H1 (cell line): ENCODE results near the gene CLRN2.

Source experiments
- CREB1 ChIP-seq: IDR thresholded peaks from 2 replicates; pipeline ENCODE4 v1.6.1; 2012; ENCODE audit warnings: inconsistent platforms
- GTF2F1 ChIP-seq: IDR thresholded peaks from 2 replicates; pipeline ENCODE4 v1.6.1; 2012; ENCODE audit warnings: low read depth, low read length, improper control_type of control experiment, borderline replicate concordance
- JUND ChIP-seq: IDR thresholded peaks from 2 replicates; pipeline ENCODE4 v1.6.1; 2011; ENCODE audit warnings: mild to moderate bottlenecking, improper control_type of control experiment, low read length
- POLR2A ChIP-seq, 2 experiments: IDR thresholded peaks; 1 replicate in 1 of 2; 2 replicates in 1 of 2; pipeline ENCODE4 v1.6.1; 2011; ENCODE audit warnings: low read depth in 2 of 2, low read length in 2 of 2, mild to moderate bottlenecking in 2 of 2; ENCODE audit errors: control extremely low read depth in 1 of 2
- TF ChIP-seq, protein P1 (sequence below): fragments of 300-600 bp; sonication (generic); IDR thresholded peaks from 2 replicates; pipeline ENCODE4 v1.7.1; 2012; ENCODE audit warnings: low read length, moderate library complexity, mild to moderate bottlenecking, inconsistent platforms; ENCODE audit not compliant: insufficient replicate concordance
- TF ChIP-seq, protein P2 (sequence below), 3 experiments: IDR thresholded peaks; 1 replicate in 2 of 3; 2 replicates in 1 of 3; pipeline versions ENCODE4 v1.5.1 to v1.6.1; 2011; ENCODE audit warnings: low read length in 3 of 3, mild to moderate bottlenecking in 3 of 3, inconsistent platforms in 2 of 3, low read depth in 1 of 3, moderate library complexity in 1 of 3; ENCODE audit not compliant: insufficient read depth in 1 of 3; ENCODE audit errors: control extremely low read depth in 1 of 3
- TF ChIP-seq, protein P3 (sequence below): IDR thresholded peaks from 2 replicates; pipeline ENCODE4 v1.6.1; 2011; ENCODE audit warnings: low read depth, mild to moderate bottlenecking, low read length; ENCODE audit not compliant: insufficient read depth

DNA sequence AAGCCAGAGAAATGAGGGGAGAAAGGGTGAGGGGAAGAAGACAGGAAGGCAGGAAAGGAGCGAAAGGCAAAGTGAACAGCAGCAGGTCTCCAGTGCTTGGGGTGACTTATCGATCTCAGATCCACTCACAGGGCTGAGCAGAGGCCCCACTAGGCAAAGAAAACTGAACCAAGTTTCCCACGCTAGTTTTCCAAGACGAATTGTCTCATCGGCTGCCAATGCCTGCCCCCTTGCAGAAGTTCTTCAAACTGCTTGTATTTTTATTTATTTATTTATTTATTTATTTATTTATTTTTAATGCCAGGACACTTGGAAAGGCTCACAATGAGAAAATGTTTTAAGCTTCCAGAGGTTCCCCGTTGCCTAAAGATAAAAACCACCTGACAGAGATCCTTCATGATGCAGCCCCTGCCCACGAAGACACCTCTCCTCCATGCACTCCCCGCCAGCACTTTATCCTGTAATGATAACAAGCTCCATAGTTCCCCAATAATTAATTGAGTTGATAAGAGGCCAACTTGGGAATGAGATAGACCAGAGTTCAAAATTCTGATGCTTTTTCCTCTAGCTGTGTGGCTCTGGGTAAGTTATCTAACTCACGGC, 46.2 kb upstream of the CLRN2 start:
- TF ChIP-seq, protein P1, sequence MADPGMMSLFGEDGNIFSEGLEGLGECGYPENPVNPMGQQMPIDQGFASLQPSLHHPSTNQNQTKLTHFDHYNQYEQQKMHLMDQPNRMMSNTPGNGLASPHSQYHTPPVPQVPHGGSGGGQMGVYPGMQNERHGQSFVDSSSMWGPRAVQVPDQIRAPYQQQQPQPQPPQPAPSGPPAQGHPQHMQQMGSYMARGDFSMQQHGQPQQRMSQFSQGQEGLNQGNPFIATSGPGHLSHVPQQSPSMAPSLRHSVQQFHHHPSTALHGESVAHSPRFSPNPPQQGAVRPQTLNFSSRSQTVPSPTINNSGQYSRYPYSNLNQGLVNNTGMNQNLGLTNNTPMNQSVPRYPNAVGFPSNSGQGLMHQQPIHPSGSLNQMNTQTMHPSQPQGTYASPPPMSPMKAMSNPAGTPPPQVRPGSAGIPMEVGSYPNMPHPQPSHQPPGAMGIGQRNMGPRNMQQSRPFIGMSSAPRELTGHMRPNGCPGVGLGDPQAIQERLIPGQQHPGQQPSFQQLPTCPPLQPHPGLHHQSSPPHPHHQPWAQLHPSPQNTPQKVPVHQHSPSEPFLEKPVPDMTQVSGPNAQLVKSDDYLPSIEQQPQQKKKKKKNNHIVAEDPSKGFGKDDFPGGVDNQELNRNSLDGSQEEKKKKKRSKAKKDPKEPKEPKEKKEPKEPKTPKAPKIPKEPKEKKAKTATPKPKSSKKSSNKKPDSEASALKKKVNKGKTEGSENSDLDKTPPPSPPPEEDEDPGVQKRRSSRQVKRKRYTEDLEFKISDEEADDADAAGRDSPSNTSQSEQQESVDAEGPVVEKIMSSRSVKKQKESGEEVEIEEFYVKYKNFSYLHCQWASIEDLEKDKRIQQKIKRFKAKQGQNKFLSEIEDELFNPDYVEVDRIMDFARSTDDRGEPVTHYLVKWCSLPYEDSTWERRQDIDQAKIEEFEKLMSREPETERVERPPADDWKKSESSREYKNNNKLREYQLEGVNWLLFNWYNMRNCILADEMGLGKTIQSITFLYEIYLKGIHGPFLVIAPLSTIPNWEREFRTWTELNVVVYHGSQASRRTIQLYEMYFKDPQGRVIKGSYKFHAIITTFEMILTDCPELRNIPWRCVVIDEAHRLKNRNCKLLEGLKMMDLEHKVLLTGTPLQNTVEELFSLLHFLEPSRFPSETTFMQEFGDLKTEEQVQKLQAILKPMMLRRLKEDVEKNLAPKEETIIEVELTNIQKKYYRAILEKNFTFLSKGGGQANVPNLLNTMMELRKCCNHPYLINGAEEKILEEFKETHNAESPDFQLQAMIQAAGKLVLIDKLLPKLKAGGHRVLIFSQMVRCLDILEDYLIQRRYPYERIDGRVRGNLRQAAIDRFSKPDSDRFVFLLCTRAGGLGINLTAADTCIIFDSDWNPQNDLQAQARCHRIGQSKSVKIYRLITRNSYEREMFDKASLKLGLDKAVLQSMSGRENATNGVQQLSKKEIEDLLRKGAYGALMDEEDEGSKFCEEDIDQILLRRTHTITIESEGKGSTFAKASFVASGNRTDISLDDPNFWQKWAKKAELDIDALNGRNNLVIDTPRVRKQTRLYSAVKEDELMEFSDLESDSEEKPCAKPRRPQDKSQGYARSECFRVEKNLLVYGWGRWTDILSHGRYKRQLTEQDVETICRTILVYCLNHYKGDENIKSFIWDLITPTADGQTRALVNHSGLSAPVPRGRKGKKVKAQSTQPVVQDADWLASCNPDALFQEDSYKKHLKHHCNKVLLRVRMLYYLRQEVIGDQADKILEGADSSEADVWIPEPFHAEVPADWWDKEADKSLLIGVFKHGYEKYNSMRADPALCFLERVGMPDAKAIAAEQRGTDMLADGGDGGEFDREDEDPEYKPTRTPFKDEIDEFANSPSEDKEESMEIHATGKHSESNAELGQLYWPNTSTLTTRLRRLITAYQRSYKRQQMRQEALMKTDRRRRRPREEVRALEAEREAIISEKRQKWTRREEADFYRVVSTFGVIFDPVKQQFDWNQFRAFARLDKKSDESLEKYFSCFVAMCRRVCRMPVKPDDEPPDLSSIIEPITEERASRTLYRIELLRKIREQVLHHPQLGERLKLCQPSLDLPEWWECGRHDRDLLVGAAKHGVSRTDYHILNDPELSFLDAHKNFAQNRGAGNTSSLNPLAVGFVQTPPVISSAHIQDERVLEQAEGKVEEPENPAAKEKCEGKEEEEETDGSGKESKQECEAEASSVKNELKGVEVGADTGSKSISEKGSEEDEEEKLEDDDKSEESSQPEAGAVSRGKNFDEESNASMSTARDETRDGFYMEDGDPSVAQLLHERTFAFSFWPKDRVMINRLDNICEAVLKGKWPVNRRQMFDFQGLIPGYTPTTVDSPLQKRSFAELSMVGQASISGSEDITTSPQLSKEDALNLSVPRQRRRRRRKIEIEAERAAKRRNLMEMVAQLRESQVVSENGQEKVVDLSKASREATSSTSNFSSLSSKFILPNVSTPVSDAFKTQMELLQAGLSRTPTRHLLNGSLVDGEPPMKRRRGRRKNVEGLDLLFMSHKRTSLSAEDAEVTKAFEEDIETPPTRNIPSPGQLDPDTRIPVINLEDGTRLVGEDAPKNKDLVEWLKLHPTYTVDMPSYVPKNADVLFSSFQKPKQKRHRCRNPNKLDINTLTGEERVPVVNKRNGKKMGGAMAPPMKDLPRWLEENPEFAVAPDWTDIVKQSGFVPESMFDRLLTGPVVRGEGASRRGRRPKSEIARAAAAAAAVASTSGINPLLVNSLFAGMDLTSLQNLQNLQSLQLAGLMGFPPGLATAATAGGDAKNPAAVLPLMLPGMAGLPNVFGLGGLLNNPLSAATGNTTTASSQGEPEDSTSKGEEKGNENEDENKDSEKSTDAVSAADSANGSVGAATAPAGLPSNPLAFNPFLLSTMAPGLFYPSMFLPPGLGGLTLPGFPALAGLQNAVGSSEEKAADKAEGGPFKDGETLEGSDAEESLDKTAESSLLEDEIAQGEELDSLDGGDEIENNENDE, result no peak
- TF ChIP-seq, protein P2, sequence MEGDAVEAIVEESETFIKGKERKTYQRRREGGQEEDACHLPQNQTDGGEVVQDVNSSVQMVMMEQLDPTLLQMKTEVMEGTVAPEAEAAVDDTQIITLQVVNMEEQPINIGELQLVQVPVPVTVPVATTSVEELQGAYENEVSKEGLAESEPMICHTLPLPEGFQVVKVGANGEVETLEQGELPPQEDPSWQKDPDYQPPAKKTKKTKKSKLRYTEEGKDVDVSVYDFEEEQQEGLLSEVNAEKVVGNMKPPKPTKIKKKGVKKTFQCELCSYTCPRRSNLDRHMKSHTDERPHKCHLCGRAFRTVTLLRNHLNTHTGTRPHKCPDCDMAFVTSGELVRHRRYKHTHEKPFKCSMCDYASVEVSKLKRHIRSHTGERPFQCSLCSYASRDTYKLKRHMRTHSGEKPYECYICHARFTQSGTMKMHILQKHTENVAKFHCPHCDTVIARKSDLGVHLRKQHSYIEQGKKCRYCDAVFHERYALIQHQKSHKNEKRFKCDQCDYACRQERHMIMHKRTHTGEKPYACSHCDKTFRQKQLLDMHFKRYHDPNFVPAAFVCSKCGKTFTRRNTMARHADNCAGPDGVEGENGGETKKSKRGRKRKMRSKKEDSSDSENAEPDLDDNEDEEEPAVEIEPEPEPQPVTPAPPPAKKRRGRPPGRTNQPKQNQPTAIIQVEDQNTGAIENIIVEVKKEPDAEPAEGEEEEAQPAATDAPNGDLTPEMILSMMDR (IDR thresholded peaks at IDR 0.05; ENCODE audit: control extremely low read depth in 1 of 3, insufficient read depth in 1 of 3, low read depth in 1 of 3, low read length in 3 of 3), result peak; percentile 5 to 38 (median 23); a peak in 3 of 4 replicates
- TF ChIP-seq, protein P3, sequence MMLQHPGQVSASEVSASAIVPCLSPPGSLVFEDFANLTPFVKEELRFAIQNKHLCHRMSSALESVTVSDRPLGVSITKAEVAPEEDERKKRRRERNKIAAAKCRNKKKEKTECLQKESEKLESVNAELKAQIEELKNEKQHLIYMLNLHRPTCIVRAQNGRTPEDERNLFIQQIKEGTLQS, result no peak
- TF ChIP-seq POLR2A (IDR thresholded peaks at IDR 0.05; ENCODE audit: control extremely low read depth in 1 of 2, low read depth in 2 of 2, low read length in 2 of 2) (no peak), GTF2F1 (no peak), JUND (no peak), CREB1 (no peak)
